GM12874 (cell line): Measurements from ENCODE around the gene U2AF2.

Experiments used
- TF ChIP-seq, protein P1 (sequence below): IDR thresholded peaks from 2 replicates; pipeline ENCODE4 v1.5.1; 2011; ENCODE audit warnings: low read depth, mild to moderate bottlenecking, control low read depth, low read length, moderate library complexity; ENCODE audit not compliant: insufficient read depth

The U2AF2 gene

DNA sequence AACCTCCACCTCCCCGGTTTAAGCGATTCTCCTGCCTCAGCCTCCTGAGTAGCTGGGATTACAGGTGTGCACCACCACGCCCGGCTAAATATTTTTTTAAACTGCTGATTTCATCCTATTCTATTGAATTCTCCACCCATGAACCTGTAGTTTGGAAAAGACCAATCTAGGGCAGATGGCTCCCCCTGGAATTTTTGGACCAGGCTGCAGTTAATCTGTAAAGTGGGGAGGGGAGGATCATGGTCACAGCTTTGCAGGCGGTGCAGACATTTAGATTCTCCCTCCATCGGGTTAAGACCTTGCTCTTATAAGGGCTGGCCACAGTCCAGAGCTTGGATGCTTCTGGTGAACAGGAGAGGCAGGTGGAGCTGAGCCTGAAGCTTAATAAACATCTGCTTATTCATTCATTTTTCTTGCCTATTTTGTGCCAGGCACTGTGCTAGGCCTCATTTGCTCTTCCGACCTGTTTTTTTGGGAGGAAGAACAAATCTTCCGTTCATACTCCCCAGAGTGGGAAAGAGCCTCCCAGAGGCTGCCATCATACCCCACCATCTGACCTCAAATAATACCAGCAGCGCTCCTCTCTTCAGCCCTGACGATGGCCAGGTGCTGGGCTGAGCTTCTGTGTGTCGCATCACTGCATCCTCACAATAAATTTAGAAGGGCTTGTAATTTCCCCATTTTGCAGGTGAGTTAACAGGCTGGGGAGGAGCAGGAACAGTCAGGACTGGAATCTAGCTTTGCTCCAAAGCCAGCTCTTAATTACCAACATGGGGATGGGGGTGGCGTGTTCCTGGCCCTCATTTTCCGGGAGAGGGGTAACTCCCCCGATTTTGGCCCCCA, 7.7 kb upstream of the U2AF2 start:
- TF ChIP-seq, protein P1, sequence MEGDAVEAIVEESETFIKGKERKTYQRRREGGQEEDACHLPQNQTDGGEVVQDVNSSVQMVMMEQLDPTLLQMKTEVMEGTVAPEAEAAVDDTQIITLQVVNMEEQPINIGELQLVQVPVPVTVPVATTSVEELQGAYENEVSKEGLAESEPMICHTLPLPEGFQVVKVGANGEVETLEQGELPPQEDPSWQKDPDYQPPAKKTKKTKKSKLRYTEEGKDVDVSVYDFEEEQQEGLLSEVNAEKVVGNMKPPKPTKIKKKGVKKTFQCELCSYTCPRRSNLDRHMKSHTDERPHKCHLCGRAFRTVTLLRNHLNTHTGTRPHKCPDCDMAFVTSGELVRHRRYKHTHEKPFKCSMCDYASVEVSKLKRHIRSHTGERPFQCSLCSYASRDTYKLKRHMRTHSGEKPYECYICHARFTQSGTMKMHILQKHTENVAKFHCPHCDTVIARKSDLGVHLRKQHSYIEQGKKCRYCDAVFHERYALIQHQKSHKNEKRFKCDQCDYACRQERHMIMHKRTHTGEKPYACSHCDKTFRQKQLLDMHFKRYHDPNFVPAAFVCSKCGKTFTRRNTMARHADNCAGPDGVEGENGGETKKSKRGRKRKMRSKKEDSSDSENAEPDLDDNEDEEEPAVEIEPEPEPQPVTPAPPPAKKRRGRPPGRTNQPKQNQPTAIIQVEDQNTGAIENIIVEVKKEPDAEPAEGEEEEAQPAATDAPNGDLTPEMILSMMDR = no peak

DNA sequence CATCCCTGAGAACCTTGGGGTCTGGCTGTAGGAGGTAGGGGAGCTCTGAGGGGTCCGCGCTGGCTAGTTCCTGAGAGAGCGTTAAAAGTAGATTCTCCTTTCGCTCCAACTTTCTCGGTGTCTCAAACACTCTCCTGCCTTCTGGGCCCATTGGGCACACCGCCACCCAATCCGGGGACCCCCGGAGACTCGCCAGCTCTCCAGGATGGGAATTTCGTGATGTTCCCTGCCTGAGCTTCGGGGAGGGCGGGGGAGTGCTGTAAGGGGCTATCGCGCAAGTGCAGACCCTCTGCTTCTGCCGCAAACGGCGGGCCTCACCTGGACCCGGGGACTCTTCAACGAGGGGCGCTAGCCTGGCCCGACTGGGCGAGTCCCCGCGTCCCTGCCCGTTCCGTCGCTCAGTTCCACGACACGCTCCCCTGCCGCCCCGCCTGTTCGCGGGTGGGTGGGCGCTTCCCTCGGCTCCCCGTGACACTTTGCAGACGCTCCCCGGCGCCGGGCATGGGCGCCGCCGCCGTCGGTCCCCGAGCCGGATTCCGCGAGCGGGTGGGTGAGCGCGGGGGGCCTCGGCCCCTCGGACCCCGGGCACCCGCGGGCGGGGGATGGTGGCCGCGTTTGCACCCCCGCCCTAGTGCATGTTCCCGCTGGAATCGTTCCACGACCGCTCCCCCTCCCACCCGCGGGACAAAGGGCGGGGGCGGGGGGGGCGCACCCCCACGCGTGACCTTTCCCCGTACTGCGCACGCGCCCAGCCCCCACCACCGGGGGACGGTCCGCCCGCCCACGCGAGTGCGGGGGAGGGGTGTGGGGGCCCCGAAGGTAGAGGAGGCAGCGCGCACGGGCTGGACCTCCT, 6.9 kb upstream of the U2AF2 start, which contains the start of gene CCDC106:
Gene CCDC106, plus strand, starts transcription at position 481 of the 853 bp plus-strand sequence. CDS start 835 bp downstream, outside the sequence.
- TF ChIP-seq, protein P1 = no peak

DNA sequence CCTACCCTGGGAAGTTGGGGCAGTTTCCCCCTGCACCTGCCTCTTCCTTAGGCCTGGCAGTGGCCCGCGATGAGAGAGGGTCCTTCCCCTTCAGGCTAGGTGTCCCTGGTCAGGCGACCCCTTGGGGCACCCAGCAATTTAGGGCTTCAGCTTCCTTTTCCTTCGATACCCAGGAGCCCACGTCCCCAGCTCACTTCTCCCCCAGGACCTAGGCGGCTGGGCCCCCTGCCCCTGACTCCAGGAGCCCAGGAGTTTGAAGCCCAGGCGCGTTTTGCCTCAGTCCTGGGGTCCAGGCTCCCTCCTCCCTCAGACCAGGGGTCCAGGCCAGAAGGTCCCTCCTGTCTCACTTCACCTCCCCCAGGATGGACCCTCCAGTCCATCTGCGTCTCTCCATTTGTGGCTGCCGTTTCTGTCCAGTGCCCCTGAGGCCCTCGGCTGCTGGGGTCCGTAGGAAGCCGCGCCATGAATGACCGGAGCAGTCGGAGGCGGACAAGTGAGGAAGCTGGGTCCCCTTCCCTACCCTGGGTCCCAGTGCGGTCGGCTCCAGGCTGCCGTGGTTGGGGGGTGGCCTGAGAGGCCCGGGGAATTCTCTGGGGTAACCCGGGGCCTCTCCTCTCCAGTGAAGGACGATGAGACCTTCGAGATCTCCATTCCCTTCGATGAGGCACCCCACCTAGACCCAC, 6.1 kb upstream of the U2AF2 start:
- TF ChIP-seq, protein P1 = no peak

DNA sequence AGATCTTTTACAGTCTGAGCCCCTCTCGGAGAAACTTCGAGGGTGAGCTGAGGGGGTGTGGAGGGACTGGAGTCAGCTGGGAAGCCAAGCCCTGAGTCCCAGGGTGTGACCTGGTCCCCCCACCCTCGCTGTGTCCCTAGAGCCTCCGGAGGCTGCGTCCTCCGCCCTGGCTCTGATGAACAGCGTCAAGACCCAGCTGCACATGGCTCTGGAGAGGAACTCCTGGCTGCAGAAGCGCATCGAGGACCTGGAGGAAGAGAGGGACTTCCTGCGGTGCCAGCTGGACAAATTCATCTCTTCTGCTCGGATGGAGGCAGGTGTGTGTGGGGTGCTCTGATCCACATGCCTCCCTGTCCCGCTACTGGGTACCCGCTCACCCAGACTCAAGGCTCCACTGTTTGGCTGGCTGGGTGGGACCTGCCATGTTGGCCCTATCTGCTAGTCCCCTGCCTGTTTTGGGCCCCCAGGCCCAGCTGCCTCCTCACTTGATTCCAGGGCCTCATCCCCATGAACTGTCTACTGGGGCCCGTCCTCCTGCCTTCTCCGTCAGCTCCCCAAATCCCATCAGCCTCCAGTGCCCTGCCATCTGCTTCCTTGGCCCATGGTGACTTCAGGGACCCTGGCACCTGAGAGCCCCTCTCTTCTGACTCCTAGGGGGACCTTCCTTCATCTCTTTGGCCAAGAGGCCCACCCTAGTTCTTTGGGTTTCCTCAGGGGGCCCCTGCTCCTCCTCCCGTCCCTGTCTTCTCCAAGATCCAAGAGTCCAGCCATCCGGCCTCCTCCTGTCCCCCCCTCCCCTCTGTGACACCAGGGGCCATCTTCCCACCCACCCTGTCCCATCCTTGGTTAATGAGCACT, 5.3 kb upstream of the U2AF2 start:
- TF ChIP-seq, protein P1 = no peak

DNA sequence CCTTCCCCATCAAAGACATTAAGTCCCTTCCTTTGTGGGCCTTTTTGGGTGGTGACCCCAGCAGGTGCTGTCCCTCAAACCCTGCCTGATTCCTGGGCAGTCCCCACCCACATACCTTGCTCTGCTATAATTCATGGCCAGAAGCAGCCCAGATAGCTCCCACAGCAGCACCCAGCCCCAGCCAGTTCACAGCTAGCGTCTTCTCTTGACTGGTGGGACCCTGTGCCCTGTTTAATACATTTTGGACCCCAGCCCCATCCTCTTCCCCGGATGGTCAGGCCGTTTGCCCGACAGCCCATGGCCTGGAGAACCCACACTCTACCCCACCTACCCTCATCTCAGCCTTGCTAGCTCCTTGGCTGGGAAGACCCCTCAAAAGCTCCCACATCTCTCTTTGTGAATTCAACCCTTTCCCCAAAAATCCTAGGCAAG, 4.7 kb upstream of the U2AF2 start:
- TF ChIP-seq, protein P1 = no peak

DNA sequence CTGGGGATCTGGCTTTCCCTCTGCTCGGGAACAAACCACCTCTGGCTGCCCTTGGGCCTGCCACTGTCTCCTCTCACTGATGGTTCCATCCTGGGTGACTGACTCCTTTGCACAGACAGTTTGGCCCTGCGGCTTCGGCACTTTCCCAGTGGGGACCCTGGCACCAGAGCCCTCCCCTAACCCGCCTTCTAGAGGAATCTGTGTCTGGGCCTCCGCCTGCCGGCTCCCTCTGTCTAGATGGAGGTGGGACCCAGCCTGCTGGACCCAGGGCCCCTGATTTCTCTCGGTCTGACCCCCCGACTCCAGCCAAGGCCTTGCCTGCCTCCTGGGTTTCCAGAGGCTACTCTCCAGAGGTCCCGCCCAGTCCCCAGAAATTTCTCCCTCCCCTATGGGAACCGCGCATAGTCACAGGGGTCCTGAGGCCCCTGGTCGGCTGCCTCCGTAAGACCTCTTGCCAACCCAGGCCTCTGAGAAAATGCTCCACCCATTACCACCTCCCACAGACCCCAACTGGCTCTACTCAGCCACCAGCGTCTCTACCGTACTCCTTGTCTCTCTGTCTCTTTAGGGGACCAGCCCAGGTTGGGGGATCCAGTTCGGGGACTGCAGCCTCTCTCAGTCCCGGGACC, 4.1 kb upstream of the U2AF2 start:
- TF ChIP-seq, protein P1 = no peak
